HEK293T (cell line): ENCODE measurements around the gene SOX13.

Source experiments
- ARNT ChIP-seq: fragments of 450-650 bp; IDR thresholded peaks from 2 replicates; pipeline ENCODE4 v1.6.1; 2017; ENCODE audit warnings: mild to moderate bottlenecking
- BHLHE40 ChIP-seq: fragments of 450-650 bp; IDR thresholded peaks from 2 replicates; pipeline ENCODE4 v1.6.1; 2016; ENCODE audit warnings: mild to moderate bottlenecking, moderate library complexity, borderline replicate concordance
- CTBP1 ChIP-seq: fragments of 450-650 bp; IDR thresholded peaks from 2 replicates; pipeline ENCODE4 v1.6.1; 2016; ENCODE audit warnings: borderline replicate concordance
- FOXA1 ChIP-seq: fragments of 450-650 bp; IDR thresholded peaks from 2 replicates; pipeline ENCODE4 v1.6.1; 2016; ENCODE audit warnings: mild to moderate bottlenecking
- FOXK2 ChIP-seq: fragments of 450-650 bp; IDR thresholded peaks from 2 replicates; pipeline ENCODE4 v1.6.1; 2016; ENCODE audit warnings: mild to moderate bottlenecking
- FOXM1 ChIP-seq: fragments of 450-650 bp; IDR thresholded peaks from 2 replicates; pipeline ENCODE4 v1.6.1; 2017; ENCODE audit warnings: mild to moderate bottlenecking, borderline replicate concordance
- HDGF ChIP-seq: fragments of 450-650 bp; IDR thresholded peaks from 2 replicates; pipeline ENCODE4 v1.6.1; 2017; ENCODE audit warnings: antibody characterized with exemption, borderline replicate concordance
- L3MBTL2 ChIP-seq: fragments of 450-650 bp; conservative IDR thresholded peaks from 2 replicates; pipeline ENCODE4 v1.6.1; 2016; ENCODE audit warnings: mild to moderate bottlenecking
- PKNOX1 ChIP-seq: fragments of 450-650 bp; IDR thresholded peaks from 2 replicates; pipeline ENCODE4 v1.6.1; 2016
- SP1 ChIP-seq: fragments of 450-650 bp; IDR thresholded peaks from 2 replicates; pipeline ENCODE4 v1.6.1; 2017
- SUZ12 ChIP-seq: fragments of 450-650 bp; IDR thresholded peaks from 2 replicates; pipeline ENCODE4 v1.6.1; 2016; ENCODE audit warnings: mild to moderate bottlenecking
- TARDBP ChIP-seq: fragments of 450-650 bp; IDR thresholded peaks from 2 replicates; pipeline ENCODE4 v1.6.1; 2016
- ZNF384 ChIP-seq: fragments of 450-650 bp; IDR thresholded peaks from 2 replicates; pipeline ENCODE4 v1.6.1; 2016

GRCh38 chr1:204079608-204079999, 6.7 kb downstream of the SOX13 start:
- TF ChIP-seq L3MBTL2: no peak
- no peak for TF ChIP-seq SP1
- no peak for TF ChIP-seq TARDBP
- no peak for TF ChIP-seq FOXM1
- TF ChIP-seq ZNF384: no peak
- no peak for TF ChIP-seq BHLHE40
- TF ChIP-seq PKNOX1: no peak
- no peak for TF ChIP-seq CTBP1
- TF ChIP-seq SUZ12: no peak
- TF ChIP-seq ARNT: no peak
- TF ChIP-seq FOXK2: no peak
- TF ChIP-seq HDGF: no peak
- no peak for TF ChIP-seq FOXA1
